ENCODE results near the gene MAGI3.

The MAGI3 gene

GRCh38 chr1:113672491-113672890 is 282.2 kb downstream of the MAGI3 start:
- no peaks in the 10 kb centered on the region for H3K9me3 ChIP-seq (ENCODE audit: control insufficient read depth in 2 of 2, low read length in 2 of 2)
- H3K36me3 ChIP-seq (ENCODE audit: control insufficient read depth in 2 of 2, insufficient read depth in 2 of 2, low read length in 2 of 2), result peaks cover 4 to 5% of the 10 kb centered on the region in 2 donors
- H3K27ac ChIP-seq (ENCODE audit: low read length), result no peak overlapping the region
- H3K9ac ChIP-seq (ENCODE audit: low read length in 2 of 2), result no peak overlapping the region
- no peak overlapping the region for H3K4me3 ChIP-seq (ENCODE audit: low read length in 2 of 2)
- no peaks in the 10 kb centered on the region for H3K4me1 ChIP-seq (ENCODE audit: control insufficient read depth, insufficient read depth, low read length)
- no peaks in the 10 kb centered on the region for H3K27me3 ChIP-seq (ENCODE audit: control insufficient read depth in 1 of 2, insufficient read depth in 2 of 2, low read length in 2 of 2)

DNA sequence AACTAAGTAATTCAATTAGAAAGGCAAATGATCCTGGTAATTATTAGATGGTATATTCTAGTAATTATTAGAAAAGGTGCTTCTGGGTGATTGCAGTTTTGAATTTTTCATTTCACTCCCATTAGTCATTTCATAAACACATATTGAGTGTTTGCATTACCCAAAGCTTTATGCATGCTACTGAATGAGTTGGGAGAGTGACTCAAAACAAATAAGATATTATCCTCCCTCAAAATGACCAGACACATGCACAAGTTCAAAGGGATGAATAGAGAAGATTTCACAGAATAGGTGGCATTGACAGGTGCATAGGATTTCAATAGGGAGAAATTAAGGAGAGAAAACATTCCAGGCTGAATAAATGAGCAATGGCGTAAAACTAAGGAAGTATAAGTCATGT is 284.3 kb downstream of the MAGI3 start:
- H3K27me3 ChIP-seq (ENCODE audit: control insufficient read depth in 1 of 2, insufficient read depth in 2 of 2, low read length in 2 of 2), result no peaks in the 10 kb centered on the region
- H3K9ac ChIP-seq (ENCODE audit: low read length in 2 of 2), result no peak overlapping the region
- no peak overlapping the region for H3K4me3 ChIP-seq (ENCODE audit: low read length in 2 of 2)

DNA sequence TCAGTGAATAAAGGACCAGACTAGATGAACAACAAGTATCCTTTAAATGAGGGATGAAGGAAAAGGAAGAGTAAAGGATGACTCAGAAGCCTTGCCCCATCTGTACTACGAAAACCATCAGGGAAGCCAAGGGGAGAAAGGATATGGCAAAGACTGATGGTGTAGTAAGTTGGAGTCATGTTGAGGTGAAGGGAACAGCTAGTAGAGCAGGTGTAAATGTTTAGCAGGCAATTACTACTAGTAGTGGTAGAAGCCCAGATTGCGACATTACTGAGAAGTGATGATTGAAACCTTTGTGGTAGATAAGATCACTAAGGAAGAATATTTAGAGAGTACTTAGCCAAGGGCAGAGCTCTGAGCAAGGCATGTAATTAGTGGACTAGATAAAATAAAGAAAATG is 285.0 kb downstream of the MAGI3 start:
- Histone ChIP-seq H3K4me3 (ENCODE audit: low read length in 2 of 2) (no peak overlapping the region), H3K9ac (ENCODE audit: low read length in 2 of 2) (no peak overlapping the region), H3K36me3 (ENCODE audit: control insufficient read depth in 2 of 2, insufficient read depth in 2 of 2, low read length in 2 of 2) (peaks cover 4 to 5% of the 10 kb centered on the region in 2 donors), H3K27ac (ENCODE audit: low read length) (no peak overlapping the region), H3K27me3 (ENCODE audit: control insufficient read depth in 1 of 2, insufficient read depth in 2 of 2, low read length in 2 of 2) (no peaks in the 10 kb centered on the region), H3K4me1 (ENCODE audit: control insufficient read depth, insufficient read depth, low read length) (no peaks in the 10 kb centered on the region), H3K9me3 (ENCODE audit: control insufficient read depth in 2 of 2, low read length in 2 of 2) (no peaks in the 10 kb centered on the region)

More for the DNA sequence above, 284.3 kb downstream of the MAGI3 start:
- Histone ChIP-seq H3K9me3 (ENCODE audit: control insufficient read depth in 2 of 2, low read length in 2 of 2) (no peaks in the 10 kb centered on the region), H3K27ac (ENCODE audit: low read length) (no peak overlapping the region), H3K4me1 (ENCODE audit: control insufficient read depth, insufficient read depth, low read length) (no peaks in the 10 kb centered on the region), H3K36me3 (ENCODE audit: control insufficient read depth in 2 of 2, insufficient read depth in 2 of 2, low read length in 2 of 2) (peaks cover 4 to 5% of the 10 kb centered on the region in 2 donors)

GRCh38 chr1:113676524-113676923 is 286.2 kb downstream of the MAGI3 start:
- Histone ChIP-seq H3K4me1 (ENCODE audit: control insufficient read depth, insufficient read depth, low read length) (no peaks in the 10 kb centered on the region), H3K9ac (ENCODE audit: low read length in 2 of 2) (no peak overlapping the region), H3K36me3 (ENCODE audit: control insufficient read depth in 2 of 2, insufficient read depth in 2 of 2, low read length in 2 of 2) (peaks cover 4 to 5% of the 10 kb centered on the region in 2 donors), H3K9me3 (ENCODE audit: control insufficient read depth in 2 of 2, low read length in 2 of 2) (no peaks in the 10 kb centered on the region), H3K27ac (ENCODE audit: low read length) (no peak overlapping the region), H3K4me3 (ENCODE audit: low read length in 2 of 2) (no peak overlapping the region), H3K27me3 (ENCODE audit: control insufficient read depth in 1 of 2, insufficient read depth in 2 of 2, low read length in 2 of 2) (no peaks in the 10 kb centered on the region)

DNA sequence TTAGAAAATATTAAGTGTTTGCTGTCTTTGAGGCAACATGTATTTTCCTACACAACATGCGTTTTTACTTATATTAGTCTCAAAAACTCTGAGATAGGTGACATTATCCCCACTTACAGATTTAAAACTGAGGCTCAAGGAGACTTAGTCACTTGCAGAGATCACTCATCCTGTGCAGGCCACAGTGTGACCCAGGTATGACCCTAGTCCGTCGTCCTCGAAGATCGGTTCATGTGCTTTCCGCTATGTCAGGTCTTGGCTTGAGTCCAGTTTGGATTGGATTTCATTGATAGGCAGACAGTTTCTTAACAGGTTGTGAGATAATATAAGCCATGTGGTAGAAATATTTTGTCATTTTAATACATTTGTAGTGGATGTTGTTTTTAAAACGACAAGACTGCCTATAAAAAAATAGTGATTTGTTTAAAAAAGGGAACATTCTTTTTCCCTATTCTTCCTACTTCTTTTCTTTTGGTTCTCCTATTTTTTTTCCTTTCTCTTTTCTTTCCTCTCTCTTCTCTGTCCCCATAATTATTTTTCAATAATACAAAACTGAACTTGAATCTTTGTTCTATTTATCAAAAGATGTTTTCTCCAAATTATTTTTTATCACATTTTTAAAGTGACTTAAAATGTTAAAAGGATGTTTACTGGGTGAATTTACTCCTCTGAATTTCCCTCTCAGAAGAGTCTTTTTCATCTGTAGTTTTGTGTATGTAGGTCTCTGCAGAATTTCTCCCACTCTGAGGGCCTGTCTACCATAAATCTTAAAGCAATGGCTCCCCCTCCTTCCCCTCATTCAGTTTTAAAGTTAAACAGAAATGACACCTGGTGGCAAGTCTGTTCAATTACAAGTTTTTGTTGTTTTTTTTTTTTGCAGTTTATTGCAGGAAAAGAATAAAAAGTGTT is 287.2 kb downstream of the MAGI3 start:
- Histone ChIP-seq H3K36me3 (ENCODE audit: control insufficient read depth in 2 of 2, insufficient read depth in 2 of 2, low read length in 2 of 2) (peaks cover 3 to 4% of the 10 kb centered on the region in 2 donors), H3K27ac (ENCODE audit: low read length) (no peak overlapping the region), H3K4me1 (ENCODE audit: control insufficient read depth, insufficient read depth, low read length) (no peaks in the 10 kb centered on the region), H3K27me3 (ENCODE audit: control insufficient read depth in 1 of 2, insufficient read depth in 2 of 2, low read length in 2 of 2) (no peaks in the 10 kb centered on the region), H3K9me3 (ENCODE audit: control insufficient read depth in 2 of 2, low read length in 2 of 2) (no peaks in the 10 kb centered on the region), H3K4me3 (ENCODE audit: low read length in 2 of 2) (no peak overlapping the region), H3K9ac (ENCODE audit: low read length in 2 of 2) (no peak overlapping the region)

GRCh38 chr1:113678159-113678469 is 287.8 kb downstream of the MAGI3 start:
- Histone ChIP-seq H3K4me3 (ENCODE audit: low read length in 2 of 2) (no peak overlapping the region), H3K9ac (ENCODE audit: low read length in 2 of 2) (no peak overlapping the region), H3K4me1 (ENCODE audit: control insufficient read depth, insufficient read depth, low read length) (no peaks in the 10 kb centered on the region), H3K27me3 (ENCODE audit: control insufficient read depth in 1 of 2, insufficient read depth in 2 of 2, low read length in 2 of 2) (no peaks in the 10 kb centered on the region), H3K27ac (ENCODE audit: low read length) (no peak overlapping the region), H3K36me3 (ENCODE audit: control insufficient read depth in 2 of 2, insufficient read depth in 2 of 2, low read length in 2 of 2) (peaks cover 2 to 3% of the 10 kb centered on the region in 2 donors), H3K9me3 (ENCODE audit: control insufficient read depth in 2 of 2, low read length in 2 of 2) (no peaks in the 10 kb centered on the region)

- H3K4me3 ChIP-seq (ENCODE audit: low read length in 2 of 2), result no peak overlapping the region
- H3K36me3 ChIP-seq (ENCODE audit: control insufficient read depth in 2 of 2, insufficient read depth in 2 of 2, low read length in 2 of 2), result no peaks in the 10 kb centered on the region
- no peaks in the 10 kb centered on the region for H3K9me3 ChIP-seq (ENCODE audit: control insufficient read depth in 2 of 2, low read length in 2 of 2)
- no peaks in the 10 kb centered on the region for H3K4me1 ChIP-seq (ENCODE audit: control insufficient read depth, insufficient read depth, low read length)
- H3K27ac ChIP-seq (ENCODE audit: low read length), result no peak overlapping the region
- no peak overlapping the region for H3K9ac ChIP-seq (ENCODE audit: low read length in 2 of 2)
- H3K27me3 ChIP-seq (ENCODE audit: control insufficient read depth in 1 of 2, insufficient read depth in 2 of 2, low read length in 2 of 2), result no peaks in the 10 kb centered on the region
Observed at GRCh38 chr1:113681596-113682337, 291.5 kb downstream of the MAGI3 start.

DNA sequence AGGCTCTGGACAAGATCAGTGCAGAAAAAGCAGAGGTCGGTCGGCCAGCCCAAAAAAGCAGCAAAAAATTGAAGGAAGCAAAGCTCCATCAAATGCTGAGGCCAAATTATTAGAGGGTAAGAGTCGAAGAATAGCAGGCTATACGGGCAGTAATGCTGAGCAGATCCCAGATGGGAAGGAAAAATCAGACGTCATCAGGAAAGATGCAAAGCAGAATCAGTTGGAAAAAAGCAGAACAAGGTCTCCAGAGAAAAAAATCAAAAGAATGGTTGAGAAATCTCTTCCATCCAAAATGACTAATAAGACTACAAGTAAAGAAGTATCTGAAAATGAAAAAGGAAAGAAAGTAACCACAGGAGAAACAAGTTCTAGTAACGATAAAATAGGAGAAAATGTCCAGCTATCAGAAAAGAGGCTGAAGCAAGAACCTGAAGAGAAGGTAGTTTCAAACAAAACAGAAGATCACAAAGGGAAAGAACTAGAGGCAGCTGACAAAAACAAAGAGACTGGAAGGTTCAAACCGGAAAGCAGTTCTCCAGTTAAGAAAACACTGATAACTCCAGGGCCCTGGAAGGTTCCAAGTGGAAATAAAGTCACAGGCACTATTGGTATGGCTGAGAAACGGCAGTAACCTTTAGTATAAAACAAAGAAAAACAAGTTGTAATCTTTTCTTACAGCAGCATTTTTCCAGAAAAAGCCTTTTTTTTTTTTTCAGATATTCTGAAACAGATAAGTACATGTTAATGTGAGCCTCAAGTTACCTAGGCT is 293.3 kb downstream of the MAGI3 start:
- H3K27ac ChIP-seq (ENCODE audit: low read length), result peak overlapping the region; percentile 25
- no peak overlapping the region for H3K4me3 ChIP-seq (ENCODE audit: low read length in 2 of 2)
- H3K36me3 ChIP-seq (ENCODE audit: control insufficient read depth in 2 of 2, insufficient read depth in 2 of 2, low read length in 2 of 2), result no peaks in the 10 kb centered on the region
- no peaks in the 10 kb centered on the region for H3K27me3 ChIP-seq (ENCODE audit: control insufficient read depth in 1 of 2, insufficient read depth in 2 of 2, low read length in 2 of 2)
- peak overlapping the region in 1 of 2 donors; percentile 4 for H3K9ac ChIP-seq (ENCODE audit: low read length in 2 of 2)
- H3K9me3 ChIP-seq (ENCODE audit: control insufficient read depth in 2 of 2, low read length in 2 of 2), result no peaks in the 10 kb centered on the region
- no peaks in the 10 kb centered on the region for H3K4me1 ChIP-seq (ENCODE audit: control insufficient read depth, insufficient read depth, low read length)

GRCh38 chr1:113684153-113684541 is 293.8 kb downstream of the MAGI3 start:
- Histone ChIP-seq H3K4me3 (ENCODE audit: low read length in 2 of 2) (no peak overlapping the region), H3K27ac (ENCODE audit: low read length) (peak overlapping the region; percentile 25), H3K27me3 (ENCODE audit: control insufficient read depth in 1 of 2, insufficient read depth in 2 of 2, low read length in 2 of 2) (no peaks in the 10 kb centered on the region), H3K9me3 (ENCODE audit: control insufficient read depth in 2 of 2, low read length in 2 of 2) (no peaks in the 10 kb centered on the region), H3K36me3 (ENCODE audit: control insufficient read depth in 2 of 2, insufficient read depth in 2 of 2, low read length in 2 of 2) (no peaks in the 10 kb centered on the region), H3K4me1 (ENCODE audit: control insufficient read depth, insufficient read depth, low read length) (no peaks in the 10 kb centered on the region), H3K9ac (ENCODE audit: low read length in 2 of 2) (no peak overlapping the region)

DNA sequence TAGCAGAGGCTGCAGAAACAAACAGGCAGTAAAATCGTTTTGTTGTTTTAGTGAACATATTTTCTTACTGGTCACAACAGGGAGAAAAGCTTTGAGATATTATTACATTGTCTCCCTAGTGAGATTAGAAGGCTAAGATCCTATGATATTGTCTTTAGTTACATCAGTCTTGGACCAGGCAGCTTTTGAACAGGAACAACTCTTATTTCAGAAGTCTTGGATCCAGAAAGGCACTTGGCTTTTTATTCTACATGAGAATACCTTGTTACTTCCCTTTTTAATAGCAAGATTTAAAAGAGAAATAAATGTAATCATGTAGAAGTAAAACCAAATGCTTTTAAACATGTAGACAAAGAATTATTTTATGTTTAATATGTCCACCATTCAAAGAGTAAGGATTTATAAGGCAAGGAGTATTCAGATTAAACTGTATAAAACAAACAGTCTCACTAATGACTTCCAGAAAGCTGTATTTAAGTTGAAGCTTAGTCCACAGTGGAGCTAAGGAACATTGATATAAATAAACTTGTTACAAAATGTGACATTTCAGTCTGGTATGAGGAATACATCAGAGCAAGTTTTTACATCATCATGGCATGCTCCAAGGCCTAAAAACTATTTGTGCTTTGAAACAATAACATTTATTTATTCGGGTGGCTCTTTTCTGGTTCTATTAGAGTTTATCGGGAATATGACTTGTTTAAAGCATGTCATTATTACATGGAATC is 296.7 kb downstream of the MAGI3 start:
- H3K27me3 ChIP-seq (ENCODE audit: control insufficient read depth in 1 of 2, insufficient read depth in 2 of 2, low read length in 2 of 2), result no peaks in the 10 kb centered on the region
- H3K9me3 ChIP-seq (ENCODE audit: control insufficient read depth in 2 of 2, low read length in 2 of 2), result no peaks in the 10 kb centered on the region
- H3K4me1 ChIP-seq (ENCODE audit: control insufficient read depth, insufficient read depth, low read length), result no peaks in the 10 kb centered on the region
- H3K36me3 ChIP-seq (ENCODE audit: control insufficient read depth in 2 of 2, insufficient read depth in 2 of 2, low read length in 2 of 2), result no peaks in the 10 kb centered on the region
- H3K27ac ChIP-seq (ENCODE audit: low read length), result no peak overlapping the region
- H3K4me3 ChIP-seq (ENCODE audit: low read length in 2 of 2), result no peak overlapping the region
- no peak overlapping the region for H3K9ac ChIP-seq (ENCODE audit: low read length in 2 of 2)

All from stomach smooth muscle (tissue), 2 donors.